ENCODE measurements around the gene ITPR1.

- TF ChIP-seq CTCF (tag by site-specific recombination; IDR thresholded peaks at IDR 0.05) (no peak), ZBTB11 (tag by site-specific recombination; conservative IDR thresholded peaks at IDR 0.05; ENCODE audit: low read depth) (no peak), TRIM28 (IDR thresholded peaks at IDR 0.05; ENCODE audit: borderline replicate concordance, low read length) (no peak), PBX3 (CRISPR knock-in tag; IDR thresholded peaks at IDR 0.05) (no peak), PATZ1 (tag by site-specific recombination; IDR thresholded peaks at IDR 0.05) (no peak), ZNF670 (tag by site-specific recombination; IDR thresholded peaks at IDR 0.05; ENCODE audit: low read depth) (no peak), KLF16 (tag by site-specific recombination; IDR thresholded peaks at IDR 0.05) (no peak), ZBTB17 (tag by site-specific recombination; IDR thresholded peaks at IDR 0.05) (no peak), ZNF488 (tag by site-specific recombination; IDR thresholded peaks at IDR 0.05) (no peak)
Measured at GRCh38 chr3:4751502-4752101, 258.5 kb downstream of the ITPR1 start.

Data from HEK293 (cell line).